ENCODE results near the gene CCDC146. TPM values are rescaled to one million over a fixed set of nuclear protein-coding genes. Genes with fewer than 3 reads are reported as not detected.

CCDC146 gene
- total and polyA plus RNA-seq, 10 of the 15 experiments (the other 5 are each of a cell fraction or from before 2014, with no cell fraction given), result 0.28 to 5.3 (median 1.3) TPM

DNA sequence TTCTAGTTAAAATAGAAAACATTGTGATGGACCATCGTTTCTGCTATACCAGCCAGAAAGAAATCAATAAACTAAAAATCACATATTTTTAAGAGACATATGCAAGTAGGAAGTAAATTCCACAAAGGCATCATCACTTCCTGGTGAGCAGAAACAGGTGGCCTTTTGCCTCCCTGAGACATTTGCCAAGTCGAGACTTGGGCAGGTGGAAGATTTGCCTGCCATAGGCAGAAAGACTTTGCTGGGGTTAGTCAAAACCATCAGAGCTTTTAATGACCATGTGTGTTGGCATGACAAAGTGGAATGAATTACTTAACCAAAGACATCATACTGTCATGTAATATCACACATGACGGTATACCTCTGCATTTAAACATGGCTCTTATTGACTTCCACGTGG, 143.3 kb downstream of the CCDC146 start:
- intact Hi-C loops (cut with micrococcal nuclease; ENCODE audit: unreplicated experiment), result loop anchor here (1.0 kb wide), 1 partner anchor 65 kb away; no protein-coding TSS in a partner anchor
- CTCF ChIA-PET, result interaction anchor here (1.2 to 2.8 kb wide), 4 partner anchors 7 to 66 kb away, joined by 3 to 12 read pairs (median 6); no protein-coding TSS in a partner anchor
- no peak for TF ChIP-seq STAT3 (IDR thresholded peaks at IDR 0.05; ENCODE audit: low read depth, low read length)
- TF ChIP-seq POU2F2 (IDR thresholded peaks at IDR 0.05; ENCODE audit: borderline replicate concordance, low read depth, low read length), result no peak
- TF ChIP-seq TCF12 (IDR thresholded peaks at IDR 0.05; ENCODE audit: low read depth, low read length), result no peak
- TF ChIP-seq, protein P1, sequence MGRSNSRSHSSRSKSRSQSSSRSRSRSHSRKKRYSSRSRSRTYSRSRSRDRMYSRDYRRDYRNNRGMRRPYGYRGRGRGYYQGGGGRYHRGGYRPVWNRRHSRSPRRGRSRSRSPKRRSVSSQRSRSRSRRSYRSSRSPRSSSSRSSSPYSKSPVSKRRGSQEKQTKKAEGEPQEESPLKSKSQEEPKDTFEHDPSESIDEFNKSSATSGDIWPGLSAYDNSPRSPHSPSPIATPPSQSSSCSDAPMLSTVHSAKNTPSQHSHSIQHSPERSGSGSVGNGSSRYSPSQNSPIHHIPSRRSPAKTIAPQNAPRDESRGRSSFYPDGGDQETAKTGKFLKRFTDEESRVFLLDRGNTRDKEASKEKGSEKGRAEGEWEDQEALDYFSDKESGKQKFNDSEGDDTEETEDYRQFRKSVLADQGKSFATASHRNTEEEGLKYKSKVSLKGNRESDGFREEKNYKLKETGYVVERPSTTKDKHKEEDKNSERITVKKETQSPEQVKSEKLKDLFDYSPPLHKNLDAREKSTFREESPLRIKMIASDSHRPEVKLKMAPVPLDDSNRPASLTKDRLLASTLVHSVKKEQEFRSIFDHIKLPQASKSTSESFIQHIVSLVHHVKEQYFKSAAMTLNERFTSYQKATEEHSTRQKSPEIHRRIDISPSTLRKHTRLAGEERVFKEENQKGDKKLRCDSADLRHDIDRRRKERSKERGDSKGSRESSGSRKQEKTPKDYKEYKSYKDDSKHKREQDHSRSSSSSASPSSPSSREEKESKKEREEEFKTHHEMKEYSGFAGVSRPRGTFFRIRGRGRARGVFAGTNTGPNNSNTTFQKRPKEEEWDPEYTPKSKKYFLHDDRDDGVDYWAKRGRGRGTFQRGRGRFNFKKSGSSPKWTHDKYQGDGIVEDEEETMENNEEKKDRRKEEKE (IDR thresholded peaks at IDR 0.05), result no peak
- no peak for TF ChIP-seq BACH1 (IDR thresholded peaks at IDR 0.05; ENCODE audit: borderline replicate concordance)
- TF ChIP-seq ESRRA (IDR thresholded peaks at IDR 0.05; ENCODE audit: low read length), result no peak
- TF ChIP-seq, protein P2, sequence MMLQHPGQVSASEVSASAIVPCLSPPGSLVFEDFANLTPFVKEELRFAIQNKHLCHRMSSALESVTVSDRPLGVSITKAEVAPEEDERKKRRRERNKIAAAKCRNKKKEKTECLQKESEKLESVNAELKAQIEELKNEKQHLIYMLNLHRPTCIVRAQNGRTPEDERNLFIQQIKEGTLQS (IDR thresholded peaks at IDR 0.05; ENCODE audit: borderline replicate concordance, extremely low read depth, low read depth, low read length), result no peak
- TF ChIP-seq IRF4 (IDR thresholded peaks at IDR 0.05; ENCODE audit: low read depth, low read length), result no peak
- no peak for TF ChIP-seq RBBP5 (conservative IDR thresholded peaks at IDR 0.05)
- TF ChIP-seq TCF3 (IDR thresholded peaks at IDR 0.05; ENCODE audit: borderline replicate concordance, insufficient read depth, low read depth, low read length), result no peak
- TF ChIP-seq, protein P3, sequence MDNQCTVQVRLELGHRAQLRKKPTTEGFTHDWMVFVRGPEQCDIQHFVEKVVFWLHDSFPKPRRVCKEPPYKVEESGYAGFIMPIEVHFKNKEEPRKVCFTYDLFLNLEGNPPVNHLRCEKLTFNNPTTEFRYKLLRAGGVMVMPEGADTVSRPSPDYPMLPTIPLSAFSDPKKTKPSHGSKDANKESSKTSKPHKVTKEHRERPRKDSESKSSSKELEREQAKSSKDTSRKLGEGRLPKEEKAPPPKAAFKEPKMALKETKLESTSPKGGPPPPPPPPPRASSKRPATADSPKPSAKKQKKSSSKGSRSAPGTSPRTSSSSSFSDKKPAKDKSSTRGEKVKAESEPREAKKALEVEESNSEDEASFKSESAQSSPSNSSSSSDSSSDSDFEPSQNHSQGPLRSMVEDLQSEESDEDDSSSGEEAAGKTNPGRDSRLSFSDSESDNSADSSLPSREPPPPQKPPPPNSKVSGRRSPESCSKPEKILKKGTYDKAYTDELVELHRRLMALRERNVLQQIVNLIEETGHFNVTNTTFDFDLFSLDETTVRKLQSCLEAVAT (IDR thresholded peaks at IDR 0.05), result no peak
- TF ChIP-seq MTA2 (IDR thresholded peaks at IDR 0.05; ENCODE audit: low read depth), result no peak
- TF ChIP-seq, protein P4, sequence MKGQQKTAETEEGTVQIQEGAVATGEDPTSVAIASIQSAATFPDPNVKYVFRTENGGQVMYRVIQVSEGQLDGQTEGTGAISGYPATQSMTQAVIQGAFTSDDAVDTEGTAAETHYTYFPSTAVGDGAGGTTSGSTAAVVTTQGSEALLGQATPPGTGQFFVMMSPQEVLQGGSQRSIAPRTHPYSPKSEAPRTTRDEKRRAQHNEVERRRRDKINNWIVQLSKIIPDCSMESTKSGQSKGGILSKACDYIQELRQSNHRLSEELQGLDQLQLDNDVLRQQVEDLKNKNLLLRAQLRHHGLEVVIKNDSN (IDR thresholded peaks at IDR 0.05; ENCODE audit: borderline replicate concordance, extremely low read length, insufficient read depth, low read depth, low read length), result no peak
- TF ChIP-seq SIN3A (IDR thresholded peaks at IDR 0.05; ENCODE audit: low read depth, low read length), result no peak
- TF ChIP-seq, protein P5, sequence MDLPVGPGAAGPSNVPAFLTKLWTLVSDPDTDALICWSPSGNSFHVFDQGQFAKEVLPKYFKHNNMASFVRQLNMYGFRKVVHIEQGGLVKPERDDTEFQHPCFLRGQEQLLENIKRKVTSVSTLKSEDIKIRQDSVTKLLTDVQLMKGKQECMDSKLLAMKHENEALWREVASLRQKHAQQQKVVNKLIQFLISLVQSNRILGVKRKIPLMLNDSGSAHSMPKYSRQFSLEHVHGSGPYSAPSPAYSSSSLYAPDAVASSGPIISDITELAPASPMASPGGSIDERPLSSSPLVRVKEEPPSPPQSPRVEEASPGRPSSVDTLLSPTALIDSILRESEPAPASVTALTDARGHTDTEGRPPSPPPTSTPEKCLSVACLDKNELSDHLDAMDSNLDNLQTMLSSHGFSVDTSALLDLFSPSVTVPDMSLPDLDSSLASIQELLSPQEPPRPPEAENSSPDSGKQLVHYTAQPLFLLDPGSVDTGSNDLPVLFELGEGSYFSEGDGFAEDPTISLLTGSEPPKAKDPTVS (IDR thresholded peaks at IDR 0.05; ENCODE audit: low read depth, low read length), result no peak
- no peak for TF ChIP-seq CBFB (IDR thresholded peaks at IDR 0.05; ENCODE audit: low read depth)
- TF ChIP-seq HDAC2 (IDR thresholded peaks at IDR 0.05), result no peak
- TF ChIP-seq ASH2L (IDR thresholded peaks at IDR 0.05; ENCODE audit: borderline replicate concordance, low read depth), result no peak
- no peak for TF ChIP-seq ZZZ3 (IDR thresholded peaks at IDR 0.05; ENCODE audit: control insufficient read depth, insufficient read length, low read depth)

More for the DNA sequence above, 143.3 kb downstream of the CCDC146 start:
- no peak for ATAC-seq
- ChIA-PET POLR2A (interaction anchor here (1.7 kb wide), 1 partner anchor 18 kb away, joined by 4 read pairs; no protein-coding TSS in a partner anchor), RAD21 (ENCODE audit: unreplicated experiment) (interaction anchor here (1.2 to 1.5 kb wide), 3 partner anchors 15 to 67 kb away, joined by 3 to 4 read pairs (median 4); no protein-coding TSS in a partner anchor), SMC1A (ENCODE audit: uncharacterized antibody, unreplicated experiment) (interaction anchor here (1.6 kb wide), 2 partner anchors 8 to 19 kb away, joined by 5 to 11 read pairs; no protein-coding TSS in a partner anchor)
- FAIRE-seq, result no peak
- no peak for DNase-seq (ENCODE audit: low read depth, low spot score)
- no peak overlapping the region; the same call in 1 of the 2 replicates for H2AFZ ChIP-seq (ENCODE audit: control insufficient read depth, low read depth, low read length)
- BruUV-seq (replicated peaks), result no TSS peak
- no peaks in the 10 kb centered on the region for H3K9me3 ChIP-seq (replicated peaks; ENCODE audit: control insufficient read depth, insufficient read depth, low read length)
- no peak overlapping the region for H3K4me3 ChIP-seq
- H4K20me1 ChIP-seq (ENCODE audit: control insufficient read depth, insufficient read depth), result no peaks in the 10 kb centered on the region
- H3K4me2 ChIP-seq (ENCODE audit: control insufficient read depth, insufficient read depth), result no peak overlapping the region
- peaks cover 19% of the 10 kb centered on the region for H3K4me1 ChIP-seq (ENCODE audit: control insufficient read depth, insufficient read depth, low read length)
- H3K27me3 ChIP-seq (replicated peaks in 1 of 2; ENCODE audit: control insufficient read depth in 2 of 2, insufficient read depth in 2 of 2, low read length in 1 of 2), result no peaks in the 10 kb centered on the region
- H3K27ac ChIP-seq (ENCODE audit: control insufficient read depth, insufficient read depth), result no peak overlapping the region
- no peaks in the 10 kb centered on the region for H3K36me3 ChIP-seq (ENCODE audit: control insufficient read depth in 2 of 2, insufficient read depth in 2 of 2, low read length in 1 of 2)
- no peaks in the 10 kb centered on the region for H3K79me2 ChIP-seq (ENCODE audit: control insufficient read depth, insufficient read depth, low read length)
- WGBS (ENCODE audit: insufficient coverage, insufficient replicate concordance, low lambda C conversion rate, missing lambda C conversion rate), result 28% methylated on average over 4 of the region's 4 CpGs
- in situ Hi-C loops (cut with MboI), result no loop called here
- no peak overlapping the region for H3K9ac ChIP-seq (ENCODE audit: control insufficient read depth, insufficient read depth, low read length)

Measured in GM12878 (cell line).